CD14-positive monocyte (primary cell): ENCODE results near the gene MYH9. TPM values are rescaled to one million over a fixed set of nuclear protein-coding genes. Genes with fewer than 3 reads are reported as not detected.

Experiments
- DNase-seq, 3 donors: peaks; one replicate each; pipeline ENCODE4 v3.0.0-alpha.2; 2011 to 2022
- H2AFZ ChIP-seq: 2 replicates; pipeline ENCODE4 v1.6.0; 2012; ENCODE audit warnings: mild to moderate bottlenecking, low read depth, low read length, inconsistent platforms; ENCODE audit not compliant: insufficient read depth, poor library complexity, severe bottlenecking
- H3K27ac ChIP-seq, 2 donors: 1 replicate in 1 of 2; 2 replicates in 1 of 2; pipeline ENCODE4 v1.5.1; 2012 to 2013; ENCODE audit warnings: low read length in 2 of 2, control low read depth in 1 of 2, inconsistent platforms in 1 of 2, low read depth in 1 of 2, mild to moderate bottlenecking in 1 of 2
- H3K27me3 ChIP-seq, 2 donors: one replicate each; pipeline versions ENCODE4 v1.6.0 to v1.6.1; 2011 to 2013; ENCODE audit warnings: low read length in 2 of 2; ENCODE audit not compliant: control insufficient read depth in 2 of 2, insufficient read depth in 2 of 2
- H3K36me3 ChIP-seq, 2 donors: replicated peaks in 1 of 2; 1 replicate in 1 of 2; 2 replicates in 1 of 2; pipeline versions ENCODE4 v1.5.1 to v1.6.1; 2012 to 2013; ENCODE audit warnings: low read length in 2 of 2, control low read depth in 1 of 2, inconsistent platforms in 1 of 2, mild to moderate bottlenecking in 1 of 2; ENCODE audit not compliant: insufficient read depth in 2 of 2, control insufficient read depth in 1 of 2
- H3K4me1 ChIP-seq, 2 donors: 1 replicate in 1 of 2; 2 replicates in 1 of 2; pipeline versions ENCODE4 v1.5.1 to v1.6.1; 2012 to 2013; ENCODE audit warnings: low read length in 2 of 2, control low read depth in 1 of 2, inconsistent platforms in 1 of 2, mild to moderate bottlenecking in 1 of 2, moderate library complexity in 1 of 2; ENCODE audit not compliant: insufficient read depth in 2 of 2, control insufficient read depth in 1 of 2
- H3K4me2 ChIP-seq: replicated peaks from 2 replicates; pipeline ENCODE3; 2012; ENCODE audit warnings: low read length, moderate library complexity, mild to moderate bottlenecking; ENCODE audit not compliant: poor library complexity, severe bottlenecking; ENCODE audit errors: extremely low read depth
- H3K4me3 ChIP-seq, 3 experiments: fragments of 200-600 bp in 1 of 3; sonication (generic) in 1 of 3; replicated peaks in 1 of 3; 1 replicate in 2 of 3; 2 replicates in 1 of 3; pipeline ENCODE4 v1.5.1; 2011 to 2013; ENCODE audit warnings: low read length in 3 of 3, mild to moderate bottlenecking in 3 of 3, control low read depth in 2 of 3, low read depth in 2 of 3, inconsistent platforms in 1 of 3, moderate library complexity in 1 of 3
- H3K79me2 ChIP-seq: 2 replicates; pipeline ENCODE4 v1.6.0; 2012; ENCODE audit warnings: mild to moderate bottlenecking, control low read depth, inconsistent platforms, low read length, moderate library complexity; ENCODE audit not compliant: insufficient read depth
- H3K9ac ChIP-seq: 2 replicates; pipeline ENCODE4 v1.6.0; 2017; ENCODE audit warnings: low read length, mild to moderate bottlenecking; ENCODE audit not compliant: insufficient read depth, poor library complexity, severe bottlenecking
- H3K9me3 ChIP-seq, 2 donors: replicated peaks in 1 of 2; 1 replicate in 1 of 2; 2 replicates in 1 of 2; pipeline versions ENCODE4 v1.5.1 to v1.6.1; 2012 to 2013; ENCODE audit warnings: low read length in 2 of 2, control low read depth in 1 of 2; ENCODE audit not compliant: control insufficient read depth in 1 of 2, insufficient read depth in 1 of 2
- H4K20me1 ChIP-seq: 2 replicates; pipeline ENCODE4 v1.6.0; 2012; ENCODE audit warnings: mild to moderate bottlenecking, low read length, control low read depth, moderate library complexity; ENCODE audit not compliant: insufficient read depth
- H3K27ac Mint-ChIP-seq, 7 donors: one replicate each; pipeline ENCODE4 v1.8.0; 2020; ENCODE audit warnings: mild to moderate bottlenecking in 7 of 7, mixed read lengths in 7 of 7, moderate library complexity in 6 of 7, inconsistent platforms in 2 of 7
- H3K27me3 Mint-ChIP-seq, 3 donors: one replicate each; pipeline ENCODE4 v1.8.0; 2021 to 2022; ENCODE audit warnings: low read depth in 3 of 3, mild to moderate bottlenecking in 3 of 3, mixed read lengths in 3 of 3, moderate library complexity in 3 of 3, inconsistent platforms in 1 of 3
- H3K36me3 Mint-ChIP-seq, 2 donors: one replicate each; pipeline ENCODE4 v1.8.0; 2020; ENCODE audit warnings: mixed read lengths in 2 of 2, inconsistent platforms in 1 of 2, mild to moderate bottlenecking in 1 of 2
- H3K4me1 Mint-ChIP-seq: one replicate; pipeline ENCODE4 v1.8.0; 2020; ENCODE audit warnings: mild to moderate bottlenecking, mixed read lengths
- H3K4me3 Mint-ChIP-seq, 2 donors: one replicate each; pipeline ENCODE4 v1.8.0; 2020; ENCODE audit warnings: mild to moderate bottlenecking in 2 of 2, mixed read lengths in 2 of 2, moderate library complexity in 1 of 2
- H3K9me3 Mint-ChIP-seq, 7 donors: one replicate each; pipeline ENCODE4 v1.8.0; 2020 to 2022; ENCODE audit warnings: mixed read lengths in 7 of 7, mild to moderate bottlenecking in 6 of 7, moderate library complexity in 6 of 7, inconsistent platforms in 2 of 7
- WGBS: methylation state at CpG from one replicate; pipeline ENCODE4 v1.1.5; 2013; ENCODE audit warnings: missing lambda C conversion rate; ENCODE audit not compliant: insufficient coverage; 5-methylcytosine and 5-hydroxymethylcytosine counted together
- intact Hi-C, 2 donors: fragments of 100-400 bp; cut with micrococcal nuclease; formaldehyde crosslinking; loops; one replicate each; pipeline versions ENCODE4 v1.15.0 to v1.15.1; 2023
- polyA plus RNA-seq, 3 donors: library from polyadenylated mRNA; depleted of rRNA in 1 of 3; unstranded in 2 of 3; stranded (reverse) in 1 of 3; fragments of 300-500 nt in 2 of 3; fragments of >200 nt in 1 of 3; fragmentation: Illumina TruSeq in 2 of 3; gene quantifications; 1 replicate in 2 of 3; 2 replicates in 1 of 3; pipeline ENCODE4 v1.2.3, GENCODE V29; 2012 to 2021
- TF ChIP-seq, protein P1 (sequence below): fragments of 200-600 bp; IDR thresholded peaks from one replicate; pipeline ENCODE4 v1.8.0; 2022; ENCODE audit warnings: antibody characterized with exemption, mild to moderate bottlenecking

MYH9 gene
- polyA plus RNA-seq, 3 donors: 35.6 to 163 (median 79.5) TPM

DNA sequence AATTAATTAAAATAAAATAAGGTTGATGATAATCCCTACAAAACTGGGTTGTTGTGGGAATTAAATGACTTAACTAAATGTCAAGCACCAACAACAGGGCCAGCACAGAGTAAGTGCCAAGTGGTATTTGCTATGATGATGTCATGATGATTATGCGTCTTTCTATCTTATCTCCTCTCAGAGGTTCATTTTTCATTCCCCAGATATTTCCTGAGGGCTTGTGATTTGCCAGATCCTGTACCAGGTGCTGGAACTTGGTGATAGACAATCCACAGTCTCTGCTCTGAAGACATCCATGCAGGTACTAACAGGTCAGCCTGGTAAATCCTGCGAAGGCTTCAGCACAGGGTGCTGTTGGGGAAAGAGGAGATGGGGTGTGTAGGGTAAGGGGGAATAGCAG is 8.1 kb upstream of the MYH9 start:
- peaks cover 5 to 9% of the 10 kb centered on the region in 2 donors for H3K36me3 Mint-ChIP-seq
- H3K4me1 Mint-ChIP-seq: peaks cover 79% of the 10 kb centered on the region
- no peak overlapping the region for H2AFZ ChIP-seq
- H3K36me3 ChIP-seq: no peaks in the 10 kb centered on the region
- 100% methylated on average over 1 of the region's 2 CpGs for WGBS
- H3K4me3 Mint-ChIP-seq: no peak overlapping the region
- TF ChIP-seq, protein P1, sequence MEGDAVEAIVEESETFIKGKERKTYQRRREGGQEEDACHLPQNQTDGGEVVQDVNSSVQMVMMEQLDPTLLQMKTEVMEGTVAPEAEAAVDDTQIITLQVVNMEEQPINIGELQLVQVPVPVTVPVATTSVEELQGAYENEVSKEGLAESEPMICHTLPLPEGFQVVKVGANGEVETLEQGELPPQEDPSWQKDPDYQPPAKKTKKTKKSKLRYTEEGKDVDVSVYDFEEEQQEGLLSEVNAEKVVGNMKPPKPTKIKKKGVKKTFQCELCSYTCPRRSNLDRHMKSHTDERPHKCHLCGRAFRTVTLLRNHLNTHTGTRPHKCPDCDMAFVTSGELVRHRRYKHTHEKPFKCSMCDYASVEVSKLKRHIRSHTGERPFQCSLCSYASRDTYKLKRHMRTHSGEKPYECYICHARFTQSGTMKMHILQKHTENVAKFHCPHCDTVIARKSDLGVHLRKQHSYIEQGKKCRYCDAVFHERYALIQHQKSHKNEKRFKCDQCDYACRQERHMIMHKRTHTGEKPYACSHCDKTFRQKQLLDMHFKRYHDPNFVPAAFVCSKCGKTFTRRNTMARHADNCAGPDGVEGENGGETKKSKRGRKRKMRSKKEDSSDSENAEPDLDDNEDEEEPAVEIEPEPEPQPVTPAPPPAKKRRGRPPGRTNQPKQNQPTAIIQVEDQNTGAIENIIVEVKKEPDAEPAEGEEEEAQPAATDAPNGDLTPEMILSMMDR: no peak
- peaks cover 85 to 91% of the 10 kb centered on the region in 2 donors for H3K4me1 ChIP-seq
- DNase-seq: no peak
- no peak overlapping the region for H3K27ac ChIP-seq
- no peak overlapping the region for H3K9ac ChIP-seq
- intact Hi-C loops: loop anchor here in 1 of 2 donors (5.0 kb wide), 1 partner anchor 51 kb away; no protein-coding TSS in a partner anchor
- H3K9me3 Mint-ChIP-seq: peaks cover 0 to 2% (median 0%) of the 10 kb centered on the region in 7 donors
- H3K9me3 ChIP-seq: no peaks in the 10 kb centered on the region
- H3K79me2 ChIP-seq: peaks cover 8% of the 10 kb centered on the region
- peaks cover 0 to 5% (median 3%) of the 10 kb centered on the region in 3 donors for H3K27me3 Mint-ChIP-seq
- no peak overlapping the region for H3K4me3 ChIP-seq
- no peak overlapping the region for H3K4me2 ChIP-seq
- no peaks in the 10 kb centered on the region for H4K20me1 ChIP-seq
- peak overlapping the region in 3 of 7 donors; percentile 12 to 79 (median 66) for H3K27ac Mint-ChIP-seq
- H3K27me3 ChIP-seq: no peaks in the 10 kb centered on the region

DNA sequence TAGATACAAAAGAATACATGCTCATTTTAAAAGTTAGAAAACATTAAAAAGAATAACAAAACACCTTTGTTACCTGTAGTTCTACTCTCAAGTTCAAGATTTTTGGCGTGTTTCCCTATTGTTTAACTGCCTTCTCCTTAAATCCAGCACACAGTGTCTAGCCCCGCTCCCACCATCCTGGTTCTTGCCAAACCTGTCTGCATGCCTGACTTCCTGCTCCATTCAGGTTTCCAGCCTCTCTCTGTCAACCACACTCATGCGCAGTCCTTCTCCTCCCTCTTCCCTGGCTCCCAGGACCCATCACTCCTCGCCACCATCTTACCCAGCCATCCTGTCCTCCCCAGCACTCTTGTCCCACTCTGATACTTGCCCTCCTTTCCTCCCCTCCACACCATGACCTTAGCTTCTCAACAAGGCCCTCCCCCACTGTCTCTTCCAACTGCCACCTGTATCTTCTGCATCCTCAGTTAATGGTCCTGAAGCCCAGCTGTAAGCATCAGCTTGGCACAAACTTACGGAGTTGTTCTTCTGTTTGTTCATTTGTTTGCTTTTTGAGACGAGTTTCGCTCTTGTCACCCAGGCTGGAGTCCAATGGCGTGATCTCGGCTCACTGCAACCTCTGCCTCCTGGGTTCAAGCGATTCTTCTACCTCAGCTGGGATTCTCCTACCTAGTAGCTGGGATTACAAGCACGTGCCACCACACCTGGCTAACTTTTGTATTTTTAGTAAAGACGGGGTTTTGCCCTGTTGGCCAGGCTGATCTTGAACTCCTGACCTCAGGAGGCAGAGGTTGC is 7.5 kb upstream of the MYH9 start:
- H3K4me2 ChIP-seq: no peak overlapping the region
- no peak overlapping the region for H3K4me3 ChIP-seq
- H3K9ac ChIP-seq: no peak overlapping the region
- H3K36me3 Mint-ChIP-seq: peaks cover 5 to 9% of the 10 kb centered on the region in 2 donors
- no peaks in the 10 kb centered on the region for H4K20me1 ChIP-seq
- peaks cover 13% of the 10 kb centered on the region for H3K79me2 ChIP-seq
- no peaks in the 10 kb centered on the region for H3K27me3 ChIP-seq
- H2AFZ ChIP-seq: no peak overlapping the region
- peak overlapping the region; percentile 52 to 90 (median 75) for H3K27ac Mint-ChIP-seq
- H3K36me3 ChIP-seq: no peaks in the 10 kb centered on the region
- peaks cover 0 to 2% (median 0%) of the 10 kb centered on the region in 7 donors for H3K9me3 Mint-ChIP-seq
- peak overlapping the region in 1 of 2 donors; percentile 67 for H3K4me3 Mint-ChIP-seq
- DNase-seq: no peak
- H3K27me3 Mint-ChIP-seq: peaks cover 0 to 5% (median 3%) of the 10 kb centered on the region in 3 donors
- no peak overlapping the region for H3K27ac ChIP-seq
- peaks cover 80% of the 10 kb centered on the region for H3K4me1 Mint-ChIP-seq
- H3K4me1 ChIP-seq: peaks cover 85 to 91% of the 10 kb centered on the region in 2 donors
- H3K9me3 ChIP-seq: no peaks in the 10 kb centered on the region
- TF ChIP-seq, protein P1: no peak
- intact Hi-C loops: loop anchor here in 1 of 2 donors (5.0 kb wide), 1 partner anchor 52 kb away; no protein-coding TSS in a partner anchor
- 94% methylated on average over 10 of the region's 12 CpGs for WGBS
